Measurements from ENCODE around the gene DNLZ.

GRCh38 chr9:136349546-136349945 lies 14.0 kb downstream of the DNLZ start:
- no peak for TF ChIP-seq CTCF (IDR thresholded peaks at IDR 0.05)
- no peak for TF ChIP-seq POLR2A (IDR thresholded peaks at IDR 0.05)
